HepG2 (cell line): ENCODE results near the gene TMEM95. TPM values are rescaled to one million over a fixed set of nuclear protein-coding genes. Genes with fewer than 3 reads are reported as not detected.

ENCODE experiments used
- ATAC-seq: fragments of 200-7000 bp; cut with Tn5 transposase; 3 replicates; pipeline ENCODE4 v1.9.1; 2020; ENCODE audit warnings: mild to moderate bottlenecking, moderate library complexity
- BruUV-seq: library from RNA; stranded (reverse); fragments of 400-500 nt; replicated peaks from 2 replicates; lab custom pipeline; 2021; lab: Mats Ljungman, UMichigan
- CTCF ChIA-PET: fragments of 300-600 bp; formaldehyde crosslinking; extraction: SDS; loops from one replicate; lab custom pipeline; 2021; ENCODE audit warnings: low total read pairs, inconsistent platforms, low intra/inter-chr PET ratio; lab: Yijun Ruan, JAX
- POLR2A ChIA-PET: fragments of 350-600 bp; sonication (Branson Sonifier 250); formaldehyde crosslinking; loops from one replicate; lab custom pipeline; 2020; ENCODE audit warnings: antibody characterized with exemption, inconsistent platforms; lab: Yijun Ruan, JAX
- DNase-seq: peaks from one replicate; pipeline ENCODE4 v3.0.0-alpha.2; 2015; ENCODE audit warnings: low spot score
- FAIRE-seq: peaks from 3 replicates; lab custom pipeline; 2011; peaks lifted over from hg19 to GRCh38; lab: Jason Lieb, UNC
- H2AFZ ChIP-seq: one replicate; pipeline ENCODE4 v1.6.1; 2011; ENCODE audit warnings: low read length, inconsistent platforms
- H3K27ac ChIP-seq: fragments of 300-600 bp; 3 replicates; pipeline ENCODE4 v1.8.0; 2011; ENCODE audit warnings: mixed run types, mild to moderate bottlenecking, mixed read lengths, low read length, inconsistent platforms; ENCODE audit not compliant: insufficient read depth; ENCODE audit errors: extremely low read length
- H3K27me3 ChIP-seq, 2 experiments: fragments of 200-600 bp in 1 of 2; 2 replicates in 1 of 2; 3 replicates in 1 of 2; pipeline versions ENCODE4 v1.6.0 to v1.8.0; 2011; ENCODE audit warnings: low read length in 2 of 2, mild to moderate bottlenecking in 2 of 2, moderate library complexity in 2 of 2, inconsistent platforms in 1 of 2; ENCODE audit not compliant: insufficient read depth in 2 of 2, control insufficient read depth in 1 of 2
- H3K36me3 ChIP-seq, 2 experiments: fragments of 200-600 bp in 1 of 2; replicated peaks in 1 of 2; 2 replicates in 1 of 2; 3 replicates in 1 of 2; pipeline versions ENCODE4 v1.5.1 to v1.8.0; 2011; ENCODE audit warnings: low read length in 2 of 2, inconsistent platforms in 1 of 2; ENCODE audit not compliant: insufficient read depth in 2 of 2, control insufficient read depth in 1 of 2
- H3K4me1 ChIP-seq: 2 replicates; pipeline ENCODE4 v1.5.1; 2012; ENCODE audit warnings: low read length, inconsistent platforms; ENCODE audit not compliant: insufficient read depth
- H3K4me2 ChIP-seq: 2 replicates; pipeline ENCODE4 v1.6.0; 2011; ENCODE audit warnings: low read depth, low read length, inconsistent platforms
- H3K4me3 ChIP-seq, 3 experiments: fragments of 200-600 bp in 1 of 3; sonication (generic), shearing (Covaris generic) in 1 of 3; replicated peaks in 1 of 3; 2 replicates each; pipeline ENCODE4 v1.5.1; 2011 to 2016; ENCODE audit warnings: low read length in 3 of 3, inconsistent platforms in 2 of 3, low read depth in 2 of 3, mild to moderate bottlenecking in 2 of 3, control low read depth in 1 of 3, mixed read lengths in 1 of 3; ENCODE audit not compliant: insufficient read depth in 1 of 3
- H3K79me2 ChIP-seq: one replicate; pipeline ENCODE4 v1.6.1; 2011; ENCODE audit warnings: low read length, inconsistent platforms; ENCODE audit not compliant: insufficient read depth
- H3K9ac ChIP-seq: 2 replicates; pipeline ENCODE4 v1.6.0; 2011; ENCODE audit warnings: mild to moderate bottlenecking, low read depth, low read length, inconsistent platforms; ENCODE audit not compliant: insufficient read depth
- H3K9me3 ChIP-seq: 2 replicates; pipeline ENCODE4 v1.5.1; 2012; ENCODE audit warnings: mild to moderate bottlenecking, low read length
- H4K20me1 ChIP-seq: 2 replicates; pipeline ENCODE4 v1.6.0; 2011; ENCODE audit warnings: inconsistent platforms, mild to moderate bottlenecking, low read length, moderate library complexity; ENCODE audit not compliant: insufficient read depth
- KDM6A ChIP-seq: IDR thresholded peaks from 2 replicates; pipeline ENCODE4 v1.6.1; 2016; ENCODE audit warnings: low read depth
- NFAT5 ChIP-seq: sonication (generic); formaldehyde crosslinking; IDR thresholded peaks from 2 replicates; pipeline ENCODE4 v1.4.0; 2020; ENCODE audit warnings: missing genetic modification reagents
- RNF219 ChIP-seq: sonication (generic); formaldehyde crosslinking; IDR thresholded peaks from 2 replicates; pipeline ENCODE4 v1.5.0; 2020; ENCODE audit warnings: mild to moderate bottlenecking, missing genetic modification reagents
- SNAPC4 ChIP-seq: sonication (generic); formaldehyde crosslinking; IDR thresholded peaks from 2 replicates; pipeline ENCODE4 v1.4.0; 2020; ENCODE audit warnings: mild to moderate bottlenecking, missing genetic modification reagents
- ZFP36 ChIP-seq: fragments of 150-350 bp; IDR thresholded peaks from 2 replicates; pipeline ENCODE4 v1.6.1; 2018; ENCODE audit warnings: borderline replicate concordance, low read length, low read depth; ENCODE audit not compliant: partially characterized antibody
- ZNF614 ChIP-seq: IDR thresholded peaks from 2 replicates; pipeline ENCODE4 v1.6.1; 2018; ENCODE audit warnings: missing biosample characterization, missing genetic modification reagents, inconsistent platforms, borderline replicate concordance
- ZNF615 ChIP-seq: sonication (generic); formaldehyde crosslinking; IDR thresholded peaks from 2 replicates; pipeline ENCODE4 v1.5.0; 2020; ENCODE audit warnings: mild to moderate bottlenecking, missing genetic modification reagents, borderline replicate concordance
- ZNF704 ChIP-seq: sonication (generic); formaldehyde crosslinking; IDR thresholded peaks from 2 replicates; pipeline ENCODE4 v1.8.1; 2023; ENCODE audit warnings: mild to moderate bottlenecking, inconsistent platforms, moderate library complexity, missing genetic modification reagents, borderline replicate concordance
- WGBS: methylation state at CpG from one replicate; pipeline ENCODE4 v1.1.6; 2017; ENCODE audit warnings: low lambda C conversion rate; 5-methylcytosine and 5-hydroxymethylcytosine counted together
- in situ Hi-C: cut with HindIII; loops from 2 replicates; pipeline ENCODE4 v1.10.0; 2017; ENCODE audit warnings: low pct_unique_long_range_greater_than_20kb; ENCODE audit not compliant: extremely low pct_ligation_motif_present
- intact Hi-C: fragments of 100-400 bp; cut with micrococcal nuclease; formaldehyde crosslinking; loops from one replicate; pipeline ENCODE4 v1.10.0; 2022; ENCODE audit not compliant: unreplicated experiment
- polyA plus RNA-seq, 8 experiments: library from polyadenylated mRNA; depleted of rRNA in 3 of 8; stranded (reverse) in 7 of 8; unstranded in 1 of 8; fragments of >200 nt; fragmentation: Illumina TruSeq in 4 of 8; extraction: Trizol in 4 of 8; gene quantifications; 2 replicates each; pipeline versions ENCODE4 v1.2.1 to v1.2.3, GENCODE V29; 2011 to 2016; ENCODE audit warnings: low read depth in 4 of 8, missing spikeins in 1 of 8, mixed read lengths in 1 of 8; ENCODE audit not compliant: insufficient read depth in 1 of 8
- total RNA-seq, 5 experiments: library from RNA; depleted of rRNA; stranded (reverse); fragments of >200 nt; fragmentation: Illumina TruSeq; extraction: Trizol; gene quantifications; 2 replicates each; pipeline ENCODE4 v1.2.3, GENCODE V29; 2016; ENCODE audit warnings: low read depth in 1 of 5

The TMEM95 gene
- total and polyA plus RNA-seq, 2 of the 13 experiments (the other 11 are each of a cell fraction or from before 2014, with no cell fraction given), result not detected

GRCh38 chr17:7357381-7357780, 2.4 kb downstream of the TMEM95 start:
- Histone ChIP-seq H3K27me3 (peaks cover 0 to 11% of the 10 kb centered on the region in 2 experiments; a peak in 1 of 5 replicates), H3K4me1 (peaks cover 25% of the 10 kb centered on the region), H3K4me2 (no peak overlapping the region), H3K36me3 (no peaks in the 10 kb centered on the region), H4K20me1 (no peaks in the 10 kb centered on the region), H2AFZ (no peak overlapping the region), H3K9me3 (no peaks in the 10 kb centered on the region), H3K79me2 (no peaks in the 10 kb centered on the region), H3K9ac (no peak overlapping the region), H3K4me3 (no peak overlapping the region), H3K27ac (no peak overlapping the region)
- in situ Hi-C loops (loop anchor here (5.0 kb wide), 1 partner anchor 80 kb away; the partner anchor contains the start of genes FGF11 and TMEM102), intact Hi-C loops (loop anchor here (5.0 to 10.0 kb wide), 4 partner anchors 45 to 207 kb away; partner anchors contain the start of genes POLR2A, SENP3, SLC35G6 and TMEM256)
- BruUV-seq, result no TSS peak
- ATAC-seq (no peak), FAIRE-seq (no peak), DNase-seq (no peak)
- 12% methylated on average over 2 of the region's 2 CpGs for WGBS
- ChIA-PET POLR2A (no interaction called here), CTCF (interaction anchor here (0.7 kb wide), 1 partner anchor 145 kb away, joined by 3 read pairs; no protein-coding TSS in a partner anchor)
- TF ChIP-seq ZFP36 (no peak), RNF219 (CRISPR knock-in tag) (no peak), KDM6A (CRISPR knock-in tag) (no peak), ZNF704 (no peak), NFAT5 (CRISPR knock-in tag) (no peak), SNAPC4 (CRISPR knock-in tag) (no peak), ZNF615 (CRISPR knock-in tag) (no peak), ZNF614 (no peak)
